IPS-NIHi11 (cell line): ENCODE measurements around the gene TSPAN9.

Experiments used
- DNase-seq: peaks from one replicate; pipeline ENCODE4 v3.0.0; 2012; ENCODE audit warnings: mixed read lengths, low spot score

The TSPAN9 gene

GRCh38 chr12:3101309-3102024, 24.3 kb downstream of the TSPAN9 start:
- no peak for DNase-seq

DNA sequence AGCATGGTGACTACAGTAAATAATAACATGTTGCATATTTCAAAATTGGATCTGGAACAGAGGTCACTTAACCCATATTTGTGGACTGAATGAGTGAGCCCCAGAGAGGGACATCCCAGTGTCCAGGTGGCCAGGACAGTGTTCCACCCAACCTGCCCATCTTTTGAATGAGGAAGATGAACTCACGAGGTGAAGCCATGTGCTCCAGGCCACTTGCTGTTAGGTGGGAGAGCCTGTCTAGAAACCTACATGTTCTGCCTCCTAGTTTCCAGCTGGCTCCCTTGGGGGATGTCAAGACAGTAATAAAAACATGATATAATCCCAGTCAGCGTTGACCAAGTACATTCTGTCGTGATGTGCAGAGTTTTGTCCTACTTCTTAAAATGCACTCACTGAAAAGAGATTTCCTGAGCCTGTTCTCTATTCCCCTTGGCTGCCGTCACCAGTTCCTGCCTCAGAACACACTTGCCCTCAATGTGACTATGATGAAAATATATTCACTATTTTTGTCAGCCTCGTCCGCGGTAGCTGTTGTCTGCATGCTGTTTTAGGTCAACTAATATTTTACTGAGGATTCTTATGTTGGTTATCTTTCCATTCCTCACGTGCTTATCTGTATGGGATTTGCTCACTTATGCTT, 25.7 kb downstream of the TSPAN9 start:
- DNase-seq = no peak

DNA sequence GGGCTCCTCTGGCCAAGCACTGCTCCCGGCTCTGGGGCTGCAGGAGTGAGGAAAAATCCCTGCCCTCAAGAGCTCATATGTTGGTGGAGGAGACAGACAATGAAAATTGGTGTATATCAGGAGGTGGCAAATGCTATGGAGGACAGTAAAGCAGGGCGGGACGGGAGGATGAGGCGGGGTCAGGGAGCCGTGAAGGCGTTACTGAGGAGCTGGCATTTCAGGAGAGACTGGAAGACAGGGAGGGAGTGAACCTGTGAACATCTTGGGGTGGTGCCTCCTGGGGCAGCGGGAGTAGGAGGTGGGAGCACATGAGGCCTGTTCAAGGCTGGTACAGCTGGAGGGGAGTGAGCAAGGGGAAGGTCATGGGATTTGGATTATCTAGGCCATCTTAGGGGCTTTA, 26.6 kb downstream of the TSPAN9 start:
- DNase-seq = no peak

DNA sequence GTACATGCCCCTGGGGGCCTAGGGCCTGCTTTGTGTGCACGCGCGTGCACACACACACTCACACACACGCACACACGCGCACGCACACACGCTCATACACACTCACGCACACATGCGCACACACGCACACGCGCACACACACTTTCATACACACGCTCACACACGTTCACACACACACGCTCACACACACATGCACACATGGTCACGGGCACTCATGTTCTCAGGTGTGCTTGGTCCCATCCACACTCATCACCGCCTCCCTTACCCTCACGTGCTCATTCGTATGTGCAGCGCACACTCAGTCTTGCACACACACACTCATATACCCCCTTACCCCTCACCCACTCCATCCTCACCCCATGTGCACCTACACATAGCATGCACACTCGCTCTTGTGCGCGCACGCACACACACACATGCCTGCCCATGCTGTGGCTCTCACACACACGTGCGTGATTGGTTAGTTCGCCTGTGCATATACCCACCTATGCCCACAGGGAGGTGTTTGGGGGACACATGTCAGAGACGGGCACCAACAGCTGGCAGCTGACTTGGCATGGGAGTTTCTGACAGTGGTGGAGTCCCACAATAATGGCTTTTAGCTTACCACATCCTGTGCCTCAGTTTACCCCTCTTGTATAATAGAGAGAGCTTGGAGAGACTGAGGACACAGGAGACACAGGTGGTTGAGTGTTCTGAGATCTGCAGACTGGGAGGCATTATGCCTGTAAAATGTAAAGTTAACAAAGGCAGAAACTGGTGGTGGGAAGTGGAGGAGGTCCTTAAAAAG, 28.7 kb downstream of the TSPAN9 start:
- DNase-seq = no peak

- no peak for DNase-seq
Observed at GRCh38 chr12:3106579-3106978, 29.4 kb downstream of the TSPAN9 start.

GRCh38 chr12:3107071-3107583, 29.9 kb downstream of the TSPAN9 start:
- no peak for DNase-seq

GRCh38 chr12:3107954-3108353, 30.8 kb downstream of the TSPAN9 start:
- DNase-seq = no peak

- no peak for DNase-seq
Observed at GRCh38 chr12:3110578-3110977, 33.4 kb downstream of the TSPAN9 start.

- DNase-seq = no peak
Observed at GRCh38 chr12:3113671-3114325, 36.6 kb downstream of the TSPAN9 start.

GRCh38 chr12:3114671-3115070, 37.5 kb downstream of the TSPAN9 start:
- DNase-seq = no peak

- DNase-seq = no peak
Observed at GRCh38 chr12:3115078-3115477, 37.9 kb downstream of the TSPAN9 start.

DNA sequence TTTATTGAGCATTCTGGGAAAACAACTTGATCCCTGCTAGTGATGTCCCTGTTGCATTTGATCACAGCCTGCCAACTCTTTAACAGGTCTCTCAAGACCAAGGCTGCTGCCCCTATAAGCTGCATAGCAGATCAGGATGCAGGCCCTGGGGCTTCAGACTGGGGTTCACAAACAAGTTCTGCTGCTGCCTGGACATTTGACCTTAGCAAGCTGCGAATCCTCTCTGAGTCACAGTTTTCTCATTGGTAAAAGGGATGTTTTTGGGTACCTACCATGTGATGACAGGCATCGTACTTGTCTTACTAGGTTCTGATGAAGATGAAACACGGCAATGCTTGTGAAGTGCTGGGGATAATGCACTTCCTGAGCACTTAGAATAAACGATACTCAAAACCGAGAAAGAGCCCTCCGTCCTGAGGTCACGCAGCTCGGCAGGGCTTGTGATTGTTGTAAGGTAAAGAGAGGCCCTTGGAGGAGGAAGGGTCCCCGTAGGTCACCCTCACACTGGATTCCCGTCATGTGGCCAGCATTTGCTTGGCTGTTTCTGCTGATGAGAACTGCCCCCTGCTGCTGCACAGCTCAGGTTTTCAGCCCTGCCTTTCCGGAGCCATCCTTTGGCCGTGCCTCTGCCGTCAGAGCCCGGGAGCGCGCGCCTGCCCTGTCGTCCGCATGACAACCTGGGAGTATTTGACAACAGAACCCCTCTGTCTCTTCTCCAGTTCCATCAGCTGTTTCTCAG, 39.1 kb downstream of the TSPAN9 start:
- DNase-seq = no peak

DNA sequence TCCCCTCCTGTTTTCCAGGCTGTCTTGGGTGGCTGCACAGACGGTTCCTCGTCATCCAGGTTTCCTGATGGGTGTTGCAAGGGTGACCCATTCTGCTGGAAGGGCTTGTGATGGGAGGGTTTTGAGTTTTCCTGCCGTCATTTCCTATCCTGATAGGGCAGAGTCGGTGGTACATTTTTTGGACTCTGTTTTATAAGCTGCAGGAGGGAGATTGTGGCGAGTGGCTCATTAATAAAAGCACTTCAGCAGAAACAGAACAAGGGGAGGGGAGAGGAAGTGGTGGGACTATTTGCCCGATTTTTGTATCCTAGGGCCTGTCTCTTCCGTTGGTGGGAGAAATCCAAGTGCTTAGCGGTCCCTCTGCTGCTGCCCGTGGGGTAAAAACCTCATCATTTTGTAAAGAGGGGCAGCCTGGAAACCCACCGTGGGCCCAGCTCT, 40.0 kb downstream of the TSPAN9 start:
- DNase-seq = no peak

GRCh38 chr12:3117591-3118015, 40.4 kb downstream of the TSPAN9 start:
- DNase-seq = no peak

- DNase-seq = no peak
Observed at GRCh38 chr12:3119192-3119755, 42.1 kb downstream of the TSPAN9 start.

DNA sequence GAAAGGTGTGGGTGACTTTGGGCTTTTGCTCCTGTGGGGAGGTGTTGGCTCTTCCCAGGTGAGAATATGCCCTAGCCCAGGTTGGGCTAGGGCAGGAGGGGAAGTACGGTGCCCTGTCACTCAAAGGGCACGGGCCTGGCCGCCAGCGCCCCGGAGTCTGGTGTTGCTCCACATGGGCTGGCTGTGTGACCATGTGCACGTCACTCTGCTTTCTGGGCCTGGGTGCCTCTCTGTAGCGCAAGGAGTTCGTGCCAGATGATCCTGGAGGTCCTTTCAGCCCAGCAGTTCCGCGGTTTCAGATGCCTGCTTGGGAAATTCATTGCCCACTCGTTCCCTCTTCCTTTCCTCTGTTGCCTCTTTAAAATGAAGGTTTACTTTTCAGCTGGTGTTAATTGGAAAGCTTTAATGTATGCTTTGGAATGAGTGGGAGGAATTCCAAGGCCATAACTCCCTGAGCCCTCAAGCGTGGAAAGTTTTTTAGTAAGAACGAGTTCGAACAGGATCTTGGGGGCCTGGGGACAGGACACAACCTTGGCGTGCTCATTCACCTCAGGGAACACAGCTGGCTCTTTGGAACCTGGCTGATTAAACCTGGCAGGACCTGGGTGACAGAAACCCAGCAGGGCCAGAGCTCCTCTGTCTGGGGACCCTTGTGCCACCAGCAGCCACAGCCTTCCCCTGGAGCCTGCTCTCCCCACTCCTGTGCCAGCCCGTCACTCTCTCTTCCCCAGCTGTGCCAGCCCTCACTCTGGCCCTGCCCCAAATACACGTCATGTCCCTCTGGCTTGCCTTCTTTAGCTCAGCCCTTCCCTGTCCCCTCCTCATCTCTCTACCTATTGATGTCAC, 42.8 kb downstream of the TSPAN9 start:
- peak; percentile 62 for DNase-seq

GRCh38 chr12:3120701-3121100, 43.5 kb downstream of the TSPAN9 start:
- no peak for DNase-seq

GRCh38 chr12:3122841-3123678, 45.9 kb downstream of the TSPAN9 start:
- DNase-seq = peak; percentile 33

- no peak for DNase-seq
Observed at GRCh38 chr12:3123729-3124128, 46.5 kb downstream of the TSPAN9 start.
